ENCODE results near the gene SCAMP4.

SCAMP4 gene

DNA sequence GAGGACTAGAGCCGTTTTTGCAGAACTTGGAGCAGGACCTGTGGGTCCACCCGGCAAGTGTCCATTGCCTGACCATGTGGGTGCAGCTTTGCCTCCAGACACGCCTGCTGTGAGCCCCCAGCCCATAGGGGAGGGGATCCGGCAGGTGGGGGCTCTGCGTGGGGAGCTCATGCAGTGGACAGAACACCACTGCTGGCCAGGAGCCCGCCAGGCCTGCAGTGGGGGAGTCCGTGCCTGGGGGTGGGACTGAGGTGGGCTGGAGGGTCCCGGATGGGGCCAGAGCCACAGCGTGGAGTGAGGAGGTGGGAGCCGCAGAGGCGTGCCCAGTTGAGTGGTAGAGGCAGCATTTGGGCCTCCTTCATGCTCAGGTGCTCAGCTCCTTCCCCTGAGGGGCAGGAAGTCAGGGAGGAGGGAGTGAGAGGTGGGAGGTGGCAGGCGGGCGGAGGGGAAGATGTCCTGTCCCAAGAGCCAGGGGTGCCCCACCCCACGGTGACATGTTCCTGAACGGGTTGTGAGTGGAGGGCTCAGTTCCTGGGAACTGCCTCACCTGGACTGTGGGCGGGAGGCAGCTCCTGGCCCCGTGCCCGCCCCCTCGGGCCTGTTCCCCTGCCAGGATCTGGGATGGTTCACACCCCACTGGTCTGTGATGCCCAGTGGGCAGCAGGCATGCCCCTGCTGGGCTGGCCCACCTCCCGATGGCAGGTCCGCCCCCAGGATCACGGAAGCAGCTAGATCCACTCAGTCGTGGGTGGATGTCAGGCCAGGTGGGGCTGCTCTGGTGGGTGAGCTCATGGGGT lies 8.8 kb downstream of the SCAMP4 start:
- peaks cover 7% of the 10 kb centered on the region for H3K4me1 ChIP-seq (ENCODE audit: insufficient read depth, low read length, severe bottlenecking)
- H3K4me2 ChIP-seq (ENCODE audit: low read length) = no peak overlapping the region
- H3K4me3 ChIP-seq (ENCODE audit: low read depth, low read length, poor library complexity, severe bottlenecking) = no peak overlapping the region
- H3K9me3 ChIP-seq (ENCODE audit: low read length) = no peaks in the 10 kb centered on the region
- no peaks in the 10 kb centered on the region for H3F3A ChIP-seq (ENCODE audit: insufficient read depth, low read length)
- TF ChIP-seq, protein P1, sequence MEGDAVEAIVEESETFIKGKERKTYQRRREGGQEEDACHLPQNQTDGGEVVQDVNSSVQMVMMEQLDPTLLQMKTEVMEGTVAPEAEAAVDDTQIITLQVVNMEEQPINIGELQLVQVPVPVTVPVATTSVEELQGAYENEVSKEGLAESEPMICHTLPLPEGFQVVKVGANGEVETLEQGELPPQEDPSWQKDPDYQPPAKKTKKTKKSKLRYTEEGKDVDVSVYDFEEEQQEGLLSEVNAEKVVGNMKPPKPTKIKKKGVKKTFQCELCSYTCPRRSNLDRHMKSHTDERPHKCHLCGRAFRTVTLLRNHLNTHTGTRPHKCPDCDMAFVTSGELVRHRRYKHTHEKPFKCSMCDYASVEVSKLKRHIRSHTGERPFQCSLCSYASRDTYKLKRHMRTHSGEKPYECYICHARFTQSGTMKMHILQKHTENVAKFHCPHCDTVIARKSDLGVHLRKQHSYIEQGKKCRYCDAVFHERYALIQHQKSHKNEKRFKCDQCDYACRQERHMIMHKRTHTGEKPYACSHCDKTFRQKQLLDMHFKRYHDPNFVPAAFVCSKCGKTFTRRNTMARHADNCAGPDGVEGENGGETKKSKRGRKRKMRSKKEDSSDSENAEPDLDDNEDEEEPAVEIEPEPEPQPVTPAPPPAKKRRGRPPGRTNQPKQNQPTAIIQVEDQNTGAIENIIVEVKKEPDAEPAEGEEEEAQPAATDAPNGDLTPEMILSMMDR (IDR thresholded peaks at IDR 0.05; ENCODE audit: low read length) = no peak
- no peak for TF ChIP-seq EZH2 (IDR thresholded peaks at IDR 0.05; ENCODE audit: borderline replicate concordance, low read length)
- no peaks in the 10 kb centered on the region for H4K20me1 ChIP-seq (ENCODE audit: insufficient read depth, low read length)
- H3K9ac ChIP-seq (ENCODE audit: low read length) = no peak overlapping the region
- H3K79me2 ChIP-seq (ENCODE audit: insufficient read depth, low read length) = peaks cover 10% of the 10 kb centered on the region; the same call in 1 of the 2 replicates
- H3K9me2 ChIP-seq (ENCODE audit: low read depth, low read length) = no peaks in the 10 kb centered on the region
- no peak overlapping the region for H2AFZ ChIP-seq (ENCODE audit: low read length)
- no peak overlapping the region for H3K27ac ChIP-seq (ENCODE audit: low read depth, low read length, poor library complexity, severe bottlenecking)
- no peaks in the 10 kb centered on the region for H3K27me3 ChIP-seq (ENCODE audit: insufficient read depth, low read length)
- peaks cover 28% of the 10 kb centered on the region for H3K36me3 ChIP-seq (ENCODE audit: insufficient read depth, low read length)

DNA sequence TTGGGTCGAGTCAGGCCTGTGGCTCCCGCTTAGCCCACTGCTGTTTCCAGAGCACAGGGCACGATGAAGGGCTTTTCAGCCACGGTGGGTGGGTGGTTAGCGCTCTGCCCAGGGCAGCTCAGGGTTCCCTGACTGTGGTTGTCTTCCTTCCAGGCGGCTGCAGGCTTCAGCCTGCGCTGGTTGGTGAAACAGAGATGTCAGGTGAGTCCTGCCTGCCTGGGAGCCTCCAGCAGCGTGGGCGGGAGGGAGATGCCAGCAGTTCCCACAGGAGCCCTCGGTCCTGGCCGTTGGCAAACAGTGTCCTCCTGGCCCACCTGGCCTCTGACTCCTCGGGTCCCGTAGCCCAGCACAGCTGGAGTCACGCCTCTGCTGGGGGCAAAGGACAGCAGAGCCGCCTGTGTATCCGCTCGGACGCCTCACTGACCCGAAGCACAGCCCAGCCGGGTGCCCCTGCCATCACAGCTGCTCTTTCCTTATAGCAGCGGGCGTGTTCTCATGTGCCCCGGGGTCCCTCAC lies 9.7 kb downstream of the SCAMP4 start:
- H3F3A ChIP-seq (ENCODE audit: insufficient read depth, low read length) = no peaks in the 10 kb centered on the region
- no peak overlapping the region for H3K9ac ChIP-seq (ENCODE audit: low read length)
- H3K4me3 ChIP-seq (ENCODE audit: low read depth, low read length, poor library complexity, severe bottlenecking) = no peak overlapping the region
- no peaks in the 10 kb centered on the region for H3K27me3 ChIP-seq (ENCODE audit: insufficient read depth, low read length)
- no peaks in the 10 kb centered on the region for H3K4me1 ChIP-seq (ENCODE audit: insufficient read depth, low read length, severe bottlenecking)
- H3K4me2 ChIP-seq (ENCODE audit: low read length) = no peak overlapping the region
- H3K79me2 ChIP-seq (ENCODE audit: insufficient read depth, low read length) = peaks cover 6% of the 10 kb centered on the region; the same call in 1 of the 2 replicates
- no peaks in the 10 kb centered on the region for H4K20me1 ChIP-seq (ENCODE audit: insufficient read depth, low read length)
- no peak for TF ChIP-seq EZH2 (IDR thresholded peaks at IDR 0.05; ENCODE audit: borderline replicate concordance, low read length)
- TF ChIP-seq, protein P1 (IDR thresholded peaks at IDR 0.05; ENCODE audit: low read length) = no peak
- H3K9me3 ChIP-seq (ENCODE audit: low read length) = no peaks in the 10 kb centered on the region
- no peak overlapping the region for H3K27ac ChIP-seq (ENCODE audit: low read depth, low read length, poor library complexity, severe bottlenecking)
- H3K36me3 ChIP-seq (ENCODE audit: insufficient read depth, low read length) = peaks cover 32% of the 10 kb centered on the region
- no peak overlapping the region for H2AFZ ChIP-seq (ENCODE audit: low read length)
- no peaks in the 10 kb centered on the region for H3K9me2 ChIP-seq (ENCODE audit: low read depth, low read length)

DNA sequence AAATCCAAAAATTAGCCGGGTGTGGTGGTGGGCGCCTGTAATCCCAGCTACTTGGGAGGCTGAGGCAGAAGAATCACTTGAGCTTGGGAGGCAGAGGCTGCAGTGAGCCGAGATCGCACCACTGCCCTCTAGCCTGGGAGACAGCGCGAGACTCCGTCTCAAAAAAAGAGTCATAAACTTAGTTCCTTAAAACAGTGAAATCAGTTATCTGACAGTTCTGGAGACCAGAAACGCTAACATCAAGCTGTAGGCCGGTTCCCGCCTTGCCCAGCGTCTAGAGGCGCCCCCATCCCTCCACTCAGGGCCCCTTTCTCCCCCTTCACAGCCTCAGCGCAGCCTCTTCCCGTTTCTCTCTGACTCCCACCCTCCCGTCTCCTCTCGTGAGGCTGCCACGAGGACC lies 11.9 kb downstream of the SCAMP4 start:
- Histone ChIP-seq H3K4me2 (ENCODE audit: low read length) (no peak overlapping the region), H3K27ac (ENCODE audit: low read depth, low read length, poor library complexity, severe bottlenecking) (no peak overlapping the region), H3K4me3 (ENCODE audit: low read depth, low read length, poor library complexity, severe bottlenecking) (no peak overlapping the region), H3K4me1 (ENCODE audit: insufficient read depth, low read length, severe bottlenecking) (no peaks in the 10 kb centered on the region), H3K27me3 (ENCODE audit: insufficient read depth, low read length) (no peaks in the 10 kb centered on the region), H3K9me2 (ENCODE audit: low read depth, low read length) (no peaks in the 10 kb centered on the region), H3K9ac (ENCODE audit: low read length) (no peak overlapping the region), H3K79me2 (ENCODE audit: insufficient read depth, low read length) (no peaks in the 10 kb centered on the region), H2AFZ (ENCODE audit: low read length) (no peak overlapping the region), H3F3A (ENCODE audit: insufficient read depth, low read length) (no peaks in the 10 kb centered on the region), H4K20me1 (ENCODE audit: insufficient read depth, low read length) (no peaks in the 10 kb centered on the region), H3K36me3 (ENCODE audit: insufficient read depth, low read length) (peaks cover 47% of the 10 kb centered on the region), H3K9me3 (ENCODE audit: low read length) (no peaks in the 10 kb centered on the region)
- TF ChIP-seq, protein P1 (IDR thresholded peaks at IDR 0.05; ENCODE audit: low read length) = no peak
- no peak for TF ChIP-seq EZH2 (IDR thresholded peaks at IDR 0.05; ENCODE audit: borderline replicate concordance, low read length)

Measured in OCI-LY1 (cell line).